Activated CD8-positive, alpha-beta T cell treated with anti-CD3 and anti-CD28 coated beads, Interleukin-2, amount 10 ng/mL, durations not matched to agents 7 days and 5 days (primary cell): ENCODE measurements around the gene ACVR1. TPM values are rescaled to one million over a fixed set of nuclear protein-coding genes. Genes with fewer than 3 reads are reported as not detected.

Experiments
- ATAC-seq: fragments of 150-1000 bp; cut with Tn5 transposase; one replicate; pipeline ENCODE4 v1.10.0; 2021; ENCODE audit warnings: moderate library complexity
- CTCF ChIA-PET: fragments of 350-600 bp; sonication (Branson Sonifier 250); formaldehyde crosslinking; loops from one replicate; lab custom pipeline; 2021; ENCODE audit warnings: antibody characterized with exemption; lab: Charles Lee
- POLR2A ChIA-PET: fragments of 350-600 bp; sonication (Branson Sonifier 250); formaldehyde crosslinking; loops from one replicate; lab custom pipeline; 2021; ENCODE audit warnings: antibody characterized with exemption; lab: Charles Lee
- DNase-seq: peaks from one replicate; pipeline ENCODE4 v3.0.0-alpha.2; 2020
- H3K27ac Mint-ChIP-seq: one replicate; pipeline ENCODE4 v1.8.0; 2021; ENCODE audit warnings: mild to moderate bottlenecking, mixed read lengths
- H3K27me3 Mint-ChIP-seq: one replicate; pipeline ENCODE4 v1.8.0; 2021; ENCODE audit warnings: low read depth, mixed read lengths
- H3K36me3 Mint-ChIP-seq: one replicate; pipeline ENCODE4 v1.8.0; 2021; ENCODE audit warnings: low read depth, mixed read lengths
- H3K4me1 Mint-ChIP-seq: one replicate; pipeline ENCODE4 v1.8.0; 2021; ENCODE audit warnings: low read depth, mixed read lengths
- H3K4me3 Mint-ChIP-seq: one replicate; pipeline ENCODE4 v1.8.0; 2021; ENCODE audit warnings: mild to moderate bottlenecking, mixed read lengths
- H3K9me3 Mint-ChIP-seq: one replicate; pipeline ENCODE4 v1.8.0; 2022; ENCODE audit warnings: mixed read lengths; ENCODE audit not compliant: insufficient read depth
- total RNA-seq, 2 experiments: library from RNA; stranded (reverse); gene quantifications; one replicate each; pipeline ENCODE4 v1.2.3, GENCODE V29; 2021

The ACVR1 gene
- total RNA-seq, 2 experiments from 2014 or later, result 10.7 to 13.6 TPM

DNA sequence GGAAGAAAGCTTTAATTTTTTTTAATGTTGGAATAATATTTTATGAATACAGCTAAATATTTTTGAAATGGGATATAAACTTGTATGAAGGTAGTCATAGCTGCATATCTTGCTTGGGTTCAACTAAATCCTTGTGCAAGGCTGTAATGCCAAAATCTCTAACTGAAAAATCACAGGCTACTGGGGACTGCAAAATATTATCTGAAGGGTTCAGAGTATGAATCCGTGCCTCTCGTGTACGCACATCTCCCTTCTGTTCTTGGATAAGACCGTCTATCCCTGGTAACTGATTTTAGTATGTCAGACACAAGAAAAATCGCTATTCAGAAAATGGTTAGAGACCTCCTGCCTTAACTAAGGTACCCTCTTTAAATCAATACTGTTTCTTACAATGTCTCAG is 71.8 kb downstream of the ACVR1 start:
- Mint-ChIP-seq H3K27me3 (no peaks in the 10 kb centered on the region), H3K9me3 (no peaks in the 10 kb centered on the region), H3K27ac (no peak overlapping the region), H3K4me3 (no peak overlapping the region), H3K36me3 (peaks cover 4% of the 10 kb centered on the region), H3K4me1 (peaks cover 10% of the 10 kb centered on the region)
- ChIA-PET CTCF (no interaction called here), POLR2A (interaction anchor here (0.5 kb wide), 1 partner anchor 97 kb away, joined by 3 read pairs; no protein-coding TSS in a partner anchor)
- DNase-seq (no peak), ATAC-seq (no peak)

DNA sequence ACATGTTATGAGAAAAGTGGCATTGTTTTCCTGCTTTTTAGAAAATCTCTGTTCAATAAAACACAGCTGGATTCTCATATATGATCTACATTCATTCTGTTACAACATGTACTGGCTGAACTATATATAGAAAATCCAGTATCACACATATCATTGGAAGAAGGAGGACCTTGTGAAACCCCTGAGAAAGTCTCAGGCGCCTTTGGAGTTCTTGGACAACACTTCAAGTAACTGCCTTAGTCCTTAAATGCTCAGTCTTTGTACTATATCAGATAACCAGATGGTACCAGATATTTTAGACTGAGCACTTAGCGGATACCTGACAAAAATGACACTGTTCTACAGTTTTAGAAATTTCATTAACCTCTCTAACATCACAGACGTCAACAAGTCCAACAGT is 72.2 kb downstream of the ACVR1 start:
- ATAC-seq (no peak), DNase-seq (no peak)
- H3K27me3 Mint-ChIP-seq, result no peaks in the 10 kb centered on the region
- POLR2A ChIA-PET, result interaction anchor here (0.5 kb wide), 1 partner anchor 97 kb away, joined by 3 read pairs; no protein-coding TSS in a partner anchor
- no peak overlapping the region for H3K4me3 Mint-ChIP-seq
- H3K4me1 Mint-ChIP-seq, result peaks cover 10% of the 10 kb centered on the region
- CTCF ChIA-PET, result no interaction called here
- H3K27ac Mint-ChIP-seq, result no peak overlapping the region
- no peaks in the 10 kb centered on the region for H3K9me3 Mint-ChIP-seq
- peaks cover 4% of the 10 kb centered on the region for H3K36me3 Mint-ChIP-seq

DNA sequence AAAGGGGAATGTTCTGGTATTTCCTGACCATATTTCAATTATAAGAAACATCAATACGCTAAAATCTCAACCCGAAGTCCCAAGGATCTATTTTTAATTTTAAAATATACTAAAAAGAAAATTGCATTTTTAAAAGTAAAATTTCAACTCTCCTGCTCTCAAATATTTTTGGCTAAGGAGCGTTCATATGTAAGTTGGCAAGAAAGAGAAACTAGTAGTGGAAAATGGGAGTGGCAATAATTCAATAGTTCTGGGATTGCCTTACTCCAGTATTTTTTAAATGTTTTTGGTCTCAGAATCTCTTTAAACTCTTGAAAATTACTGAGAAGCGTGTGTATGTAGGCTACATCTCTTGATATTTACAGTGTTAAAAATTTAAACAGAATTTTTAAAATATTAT is 72.7 kb downstream of the ACVR1 start:
- H3K4me1 Mint-ChIP-seq, result peaks cover 10% of the 10 kb centered on the region
- ATAC-seq (no peak), DNase-seq (no peak)
- H3K27me3 Mint-ChIP-seq, result no peaks in the 10 kb centered on the region
- CTCF ChIA-PET, result no interaction called here
- POLR2A ChIA-PET, result no interaction called here
- no peak overlapping the region for H3K4me3 Mint-ChIP-seq
- peaks cover 4% of the 10 kb centered on the region for H3K36me3 Mint-ChIP-seq
- H3K9me3 Mint-ChIP-seq, result no peaks in the 10 kb centered on the region
- no peak overlapping the region for H3K27ac Mint-ChIP-seq

DNA sequence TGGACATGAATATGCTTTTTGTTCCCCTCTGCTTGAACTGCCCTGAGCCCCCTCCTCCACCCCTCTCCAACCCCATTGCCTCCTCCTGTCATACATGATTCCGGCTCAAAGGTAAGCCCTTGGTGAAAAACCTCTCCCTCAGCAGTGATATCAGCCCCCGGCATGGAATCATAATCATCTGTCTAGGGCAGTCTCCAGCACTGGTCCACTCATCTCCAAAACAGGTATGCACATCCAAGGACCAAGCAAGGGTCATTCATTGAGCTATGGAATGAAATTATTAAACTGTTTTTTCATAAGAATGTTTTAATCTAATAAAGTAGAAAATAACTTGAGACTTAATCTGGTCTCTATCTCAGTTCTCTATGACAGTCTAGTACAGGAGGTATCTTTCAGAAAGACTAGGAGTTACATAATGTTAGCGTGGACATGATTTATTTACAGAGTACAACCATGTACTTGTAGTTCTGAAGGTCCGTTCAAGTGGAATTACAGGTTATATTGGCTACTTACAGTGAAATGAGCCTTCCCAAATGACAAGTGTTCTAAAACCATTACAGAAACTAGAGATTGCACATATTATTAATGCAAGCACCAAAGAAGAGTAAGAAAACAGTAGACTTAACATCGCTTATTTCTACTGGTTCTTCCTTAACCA is 75.2 kb downstream of the ACVR1 start:
- ChIA-PET CTCF (no interaction called here), POLR2A (no interaction called here)
- H3K9me3 Mint-ChIP-seq, result no peaks in the 10 kb centered on the region
- no peaks in the 10 kb centered on the region for H3K27me3 Mint-ChIP-seq
- DNase-seq (no peak), ATAC-seq (no peak)
- H3K36me3 Mint-ChIP-seq, result peaks cover 3% of the 10 kb centered on the region
- no peak overlapping the region for H3K27ac Mint-ChIP-seq
- no peaks in the 10 kb centered on the region for H3K4me1 Mint-ChIP-seq
- no peak overlapping the region for H3K4me3 Mint-ChIP-seq

DNA sequence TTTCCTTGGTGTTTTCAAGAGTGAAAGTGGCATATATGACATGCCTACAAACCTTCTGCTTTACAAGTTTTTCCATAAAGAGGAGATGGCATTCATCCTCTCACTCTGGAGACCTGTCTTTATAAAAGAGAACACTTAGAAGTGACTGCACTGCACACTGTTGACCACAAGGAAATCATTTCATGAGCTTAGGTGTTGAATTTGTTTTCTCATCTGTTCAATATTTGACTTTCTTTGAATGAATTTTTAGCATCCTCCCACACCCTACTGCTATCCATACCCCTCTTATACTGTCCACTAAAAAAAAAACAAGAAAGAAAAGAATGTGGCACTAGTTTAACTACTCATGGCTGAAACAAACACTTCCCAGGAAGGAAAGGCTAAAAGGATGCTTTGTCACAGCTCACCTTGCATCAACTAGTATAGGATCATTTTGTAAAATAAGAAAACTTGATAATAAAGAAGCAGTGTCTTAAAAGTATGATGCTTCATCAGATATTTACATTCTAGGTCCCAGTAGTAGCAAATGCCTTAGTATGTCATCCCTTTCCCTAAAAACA is 83.0 kb downstream of the ACVR1 start:
- Mint-ChIP-seq H3K4me3 (no peak overlapping the region), H3K27ac (no peak overlapping the region), H3K9me3 (no peaks in the 10 kb centered on the region), H3K36me3 (peaks cover 3% of the 10 kb centered on the region), H3K4me1 (peaks cover 15% of the 10 kb centered on the region), H3K27me3 (no peaks in the 10 kb centered on the region)
- ChIA-PET POLR2A (no interaction called here), CTCF (no interaction called here)
- ATAC-seq (no peak), DNase-seq (no peak)

DNA sequence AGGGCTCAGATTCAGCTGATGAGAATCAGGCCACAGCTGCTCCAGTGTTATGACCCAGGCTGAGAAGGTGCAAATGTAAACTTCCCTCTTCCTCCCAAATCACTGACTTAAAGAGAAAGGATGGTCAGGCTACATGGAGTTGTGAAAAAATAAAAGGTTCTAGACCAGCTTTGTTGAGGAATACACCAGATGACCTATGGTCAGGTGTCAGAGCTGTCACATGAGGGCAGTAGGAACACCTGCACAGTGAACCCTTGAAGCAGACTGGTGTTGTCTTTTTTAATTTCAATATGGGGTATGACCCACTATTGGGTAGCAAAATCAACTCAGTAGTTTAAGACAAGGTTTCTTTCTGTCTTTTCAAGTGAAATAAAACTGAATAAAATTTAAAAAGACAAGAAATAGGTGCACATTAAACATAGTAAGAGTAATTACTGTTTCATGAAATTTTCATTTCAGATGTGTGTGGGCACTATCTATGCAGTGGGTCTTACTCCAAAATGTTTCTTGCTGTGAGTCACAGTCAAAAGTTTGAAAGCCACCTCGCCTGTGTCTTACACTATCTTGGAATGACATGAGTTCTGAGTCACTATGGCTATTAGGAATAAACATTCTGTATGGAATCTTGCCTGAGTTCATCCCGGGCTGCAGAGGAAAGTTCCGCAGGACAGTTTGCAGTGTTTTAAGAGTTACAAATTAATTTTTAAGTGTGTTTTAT is 83.6 kb downstream of the ACVR1 start:
- Mint-ChIP-seq H3K27ac (no peak overlapping the region), H3K4me1 (peaks cover 15% of the 10 kb centered on the region), H3K36me3 (no peaks in the 10 kb centered on the region), H3K9me3 (no peaks in the 10 kb centered on the region), H3K27me3 (no peaks in the 10 kb centered on the region), H3K4me3 (no peak overlapping the region)
- CTCF ChIA-PET, result no interaction called here
- POLR2A ChIA-PET, result no interaction called here
- no peak for DNase-seq
- no peak for ATAC-seq

DNA sequence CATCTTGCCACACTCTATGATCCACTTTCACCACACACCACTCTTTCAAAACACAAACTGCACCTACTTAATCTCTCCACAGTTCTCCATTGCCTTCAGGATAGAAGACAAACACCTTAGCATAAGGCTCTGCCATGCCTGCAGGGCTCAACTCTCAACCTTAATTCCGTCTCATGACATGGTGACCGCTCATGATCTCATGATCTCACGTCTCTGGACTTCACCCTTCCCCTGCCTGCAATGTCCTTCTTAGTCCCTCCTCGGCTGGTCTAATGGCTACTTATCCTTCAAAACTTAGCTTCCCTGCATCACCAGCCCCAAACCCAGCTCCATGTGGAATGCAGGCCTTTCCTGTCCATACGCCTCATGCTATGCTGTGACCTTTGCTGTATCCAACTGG is 85.3 kb downstream of the ACVR1 start:
- DNase-seq, result no peak
- no peak for ATAC-seq
- Mint-ChIP-seq H3K4me1 (peaks cover 15% of the 10 kb centered on the region), H3K27me3 (no peaks in the 10 kb centered on the region), H3K36me3 (no peaks in the 10 kb centered on the region), H3K4me3 (no peak overlapping the region), H3K9me3 (no peaks in the 10 kb centered on the region), H3K27ac (no peak overlapping the region)
- ChIA-PET CTCF (interaction anchor here (1.3 to 2.0 kb wide), 2 partner anchors 13 to 216 kb away, joined by 3 to 6 read pairs; no protein-coding TSS in a partner anchor), POLR2A (interaction anchor here (0.6 kb wide), 1 partner anchor 492 kb away, joined by 3 read pairs; no protein-coding TSS in a partner anchor)

DNA sequence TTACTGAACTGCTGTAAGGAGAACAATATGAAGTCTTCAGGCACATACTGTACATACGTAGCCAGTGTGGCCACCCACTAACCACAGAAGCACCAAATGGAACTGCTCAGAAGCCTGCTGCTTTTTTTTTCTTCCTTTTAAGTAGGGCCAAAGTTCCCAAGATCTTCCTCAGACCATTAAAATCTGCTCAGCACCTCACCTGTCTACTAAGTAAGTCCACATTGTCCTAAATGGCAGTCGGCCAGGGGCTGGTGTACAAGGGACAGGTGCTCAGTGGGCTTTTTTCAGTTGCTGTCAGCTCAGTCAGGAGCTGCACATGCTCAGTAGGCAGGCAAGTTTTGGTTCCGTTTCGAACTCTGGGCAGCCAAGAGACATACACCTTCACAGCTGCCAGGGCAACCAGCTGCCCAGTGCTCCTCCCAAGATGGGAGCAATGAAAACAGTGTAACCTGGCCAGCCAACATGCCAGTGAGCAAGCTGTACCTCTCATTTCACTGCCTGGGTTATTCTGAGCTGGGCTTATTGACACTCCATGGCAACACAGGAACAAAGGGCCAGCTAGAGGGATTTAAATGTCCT is 86.1 kb downstream of the ACVR1 start:
- Mint-ChIP-seq H3K9me3 (no peaks in the 10 kb centered on the region), H3K36me3 (no peaks in the 10 kb centered on the region), H3K4me3 (no peak overlapping the region), H3K27ac (peak overlapping the region; percentile 21), H3K4me1 (peaks cover 15% of the 10 kb centered on the region), H3K27me3 (no peaks in the 10 kb centered on the region)
- CTCF ChIA-PET, result interaction anchor here (1.2 to 2.0 kb wide), 3 partner anchors 10 to 217 kb away, joined by 3 to 6 read pairs (median 4); no protein-coding TSS in a partner anchor
- DNase-seq (peak; percentile 41), ATAC-seq (peak; percentile 69)
- POLR2A ChIA-PET, result interaction anchor here (0.6 to 0.9 kb wide), 2 partner anchors 85 to 491 kb away, joined by 3 to 4 read pairs; no protein-coding TSS in a partner anchor

DNA sequence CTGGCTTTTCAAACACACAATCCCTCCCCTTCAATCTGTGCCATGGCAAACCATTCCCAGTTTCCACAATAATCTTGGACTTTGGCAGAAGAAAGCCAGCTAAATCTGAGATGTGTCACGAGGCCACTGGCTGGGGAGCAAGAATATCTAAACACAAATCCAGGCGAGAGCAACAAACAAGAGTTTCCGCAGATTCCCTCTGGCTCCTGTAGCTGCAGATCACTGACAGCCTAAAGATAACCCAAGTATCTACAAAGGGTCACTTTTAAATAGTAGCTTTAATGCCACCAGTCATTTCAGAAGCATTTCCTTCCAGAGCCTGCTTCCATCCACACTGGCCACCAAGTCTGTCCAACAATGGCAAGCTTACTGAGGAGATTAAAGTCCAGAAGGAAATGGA is 86.9 kb downstream of the ACVR1 start:
- Mint-ChIP-seq H3K27ac (no peak overlapping the region), H3K9me3 (no peaks in the 10 kb centered on the region), H3K36me3 (no peaks in the 10 kb centered on the region), H3K4me1 (peaks cover 20% of the 10 kb centered on the region), H3K27me3 (no peaks in the 10 kb centered on the region), H3K4me3 (no peak overlapping the region)
- ATAC-seq (no peak), DNase-seq (no peak)
- CTCF ChIA-PET, result interaction anchor here (0.7 to 2.0 kb wide), 3 partner anchors 9 to 487 kb away, joined by 3 to 6 read pairs (median 4); no protein-coding TSS in a partner anchor
- POLR2A ChIA-PET, result interaction anchor here (0.6 to 0.9 kb wide), 3 partner anchors 86 to 1165 kb away, joined by 3 to 4 read pairs (median 3); no protein-coding TSS in a partner anchor

DNA sequence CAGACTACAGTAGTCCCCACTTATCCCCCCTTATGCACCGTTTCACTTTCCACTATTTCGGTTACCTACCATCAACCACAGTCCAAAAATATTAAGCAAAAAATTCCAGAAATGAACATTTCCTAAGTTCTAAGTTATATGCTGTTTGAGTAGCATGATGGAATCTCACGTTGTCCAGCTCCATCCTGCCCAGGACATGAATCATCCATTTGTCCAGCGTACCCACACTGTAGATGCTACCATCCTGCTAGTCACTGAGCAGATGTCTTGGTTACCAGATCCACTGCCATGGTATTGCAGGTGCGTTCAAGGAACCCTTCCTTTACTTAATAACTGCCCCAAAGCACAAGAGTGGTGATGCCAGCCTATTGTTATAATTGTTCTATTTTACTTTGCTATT is 87.9 kb downstream of the ACVR1 start:
- H3K27ac Mint-ChIP-seq, result no peak overlapping the region
- DNase-seq (no peak), ATAC-seq (no peak)
- H3K4me3 Mint-ChIP-seq, result no peak overlapping the region
- H3K27me3 Mint-ChIP-seq, result no peaks in the 10 kb centered on the region
- no peaks in the 10 kb centered on the region for H3K9me3 Mint-ChIP-seq
- no peaks in the 10 kb centered on the region for H3K36me3 Mint-ChIP-seq
- H3K4me1 Mint-ChIP-seq, result peaks cover 26% of the 10 kb centered on the region
- POLR2A ChIA-PET, result no interaction called here
- CTCF ChIA-PET, result no interaction called here

DNA sequence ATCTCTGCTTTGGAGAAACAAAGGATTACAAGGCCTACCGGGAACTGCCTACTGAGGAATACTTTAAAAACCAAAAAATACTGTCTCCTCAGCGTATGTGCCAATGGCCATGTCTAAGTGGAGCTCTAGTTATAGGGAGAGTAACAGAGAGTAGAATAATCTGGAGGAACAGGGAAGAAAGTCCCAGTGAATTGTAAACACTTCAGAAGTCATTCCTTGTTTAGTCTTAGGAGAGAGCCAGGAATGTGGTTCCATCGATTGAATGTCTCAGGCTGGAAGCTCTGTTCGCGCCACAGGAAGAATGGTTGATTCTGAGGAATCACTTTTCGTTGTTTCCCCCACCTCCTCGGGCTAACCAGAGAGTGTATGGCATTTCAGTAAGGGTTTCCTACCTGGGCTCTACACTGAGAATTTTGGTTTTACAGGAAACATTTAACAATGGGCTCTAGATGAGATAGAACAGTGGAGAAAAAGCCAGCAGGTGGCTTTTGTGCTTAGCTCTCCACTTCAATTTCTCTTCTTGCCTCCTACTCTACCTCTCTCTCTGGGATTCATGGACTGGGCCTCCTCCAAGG is 88.7 kb downstream of the ACVR1 start:
- H3K27ac Mint-ChIP-seq, result no peak overlapping the region
- ChIA-PET POLR2A (no interaction called here), CTCF (interaction anchor here (1.2 kb wide), 1 partner anchor 295 kb away, joined by 3 read pairs; no protein-coding TSS in a partner anchor)
- peaks cover 27% of the 10 kb centered on the region for H3K4me1 Mint-ChIP-seq
- H3K9me3 Mint-ChIP-seq, result no peaks in the 10 kb centered on the region
- H3K27me3 Mint-ChIP-seq, result no peaks in the 10 kb centered on the region
- no peak overlapping the region for H3K4me3 Mint-ChIP-seq
- H3K36me3 Mint-ChIP-seq, result no peaks in the 10 kb centered on the region
- ATAC-seq (no peak), DNase-seq (no peak)
